GM23338 (cell line): ENCODE measurements around the gene HGD. TPM values are rescaled to one million over a fixed set of nuclear protein-coding genes. Genes with fewer than 3 reads are reported as not detected.

Source experiments
- ATAC-seq: fragments of 200-7000 bp; cut with Tn5 transposase; 3 replicates; pipeline ENCODE4 v1.9.1; 2020
- DNase-seq: peaks from one replicate; pipeline ENCODE4 v3.0.0-alpha.2; 2015; ENCODE audit warnings: low spot score
- H2AFZ ChIP-seq: fragments of 200-600 bp; sonication (generic); 2 replicates; pipeline ENCODE4 v1.8.0; 2016; ENCODE audit warnings: antibody characterized with exemption, mild to moderate bottlenecking, moderate library complexity
- H3F3A ChIP-seq: fragments of 200-600 bp; sonication (generic); replicated peaks from 2 replicates; pipeline ENCODE4 v1.8.0; 2017; ENCODE audit warnings: antibody characterized with exemption, mixed run types, low read depth
- H3K27ac ChIP-seq: fragments of 200-600 bp; sonication (generic); 2 replicates; pipeline ENCODE4 v1.6.1; 2016; ENCODE audit warnings: low read depth
- H3K27me3 ChIP-seq: fragments of 200-600 bp; sonication (generic); 2 replicates; pipeline ENCODE4 v1.8.0; 2016; ENCODE audit warnings: mild to moderate bottlenecking, mixed run types, moderate library complexity; ENCODE audit not compliant: insufficient read depth
- H3K36me3 ChIP-seq: fragments of 200-600 bp; sonication (generic); 2 replicates; pipeline ENCODE4 v1.8.0; 2016; ENCODE audit warnings: mild to moderate bottlenecking; ENCODE audit not compliant: insufficient read depth
- H3K4me1 ChIP-seq: fragments of 200-600 bp; sonication (generic); 2 replicates; pipeline ENCODE4 v1.8.0; 2016; ENCODE audit warnings: mild to moderate bottlenecking, moderate library complexity; ENCODE audit not compliant: insufficient read depth
- H3K4me2 ChIP-seq: fragments of 200-600 bp; sonication (generic); 2 replicates; pipeline ENCODE4 v1.7.1; 2017; ENCODE audit warnings: mixed run types
- H3K4me3 ChIP-seq: fragments of 200-600 bp; sonication (generic); 2 replicates; pipeline ENCODE4 v1.6.1; 2016; ENCODE audit warnings: mixed run types
- H3K79me2 ChIP-seq: fragments of 200-600 bp; sonication (generic); replicated peaks from 2 replicates; pipeline ENCODE4 v1.8.0; 2017; ENCODE audit warnings: mild to moderate bottlenecking; ENCODE audit not compliant: insufficient read depth
- H3K9me2 ChIP-seq: fragments of 200-600 bp; sonication (generic); 2 replicates; pipeline ENCODE4 v1.8.0; 2017; ENCODE audit not compliant: insufficient read depth
- H4K20me1 ChIP-seq: fragments of 200-600 bp; sonication (generic); replicated peaks from 2 replicates; pipeline ENCODE4 v1.8.0; 2017; ENCODE audit warnings: mild to moderate bottlenecking; ENCODE audit not compliant: insufficient read depth
- H3K27ac Mint-ChIP-seq: 2 replicates; pipeline ENCODE4 v1.8.0; 2020; ENCODE audit warnings: inconsistent platforms, mild to moderate bottlenecking, moderate library complexity, mixed read lengths
- H3K27me3 Mint-ChIP-seq: 3 replicates; pipeline ENCODE4 v1.8.0; 2022; ENCODE audit warnings: low read depth, mild to moderate bottlenecking, moderate library complexity, mixed read lengths, inconsistent platforms; ENCODE audit not compliant: insufficient read depth, poor library complexity
- H3K36me3 Mint-ChIP-seq: 3 replicates; pipeline ENCODE4 v1.8.0; 2021; ENCODE audit warnings: low read depth, mild to moderate bottlenecking, inconsistent platforms, moderate library complexity, mixed read lengths
- H3K4me1 Mint-ChIP-seq: 3 replicates; pipeline ENCODE4 v1.8.0; 2020; ENCODE audit warnings: mild to moderate bottlenecking, inconsistent platforms, mixed read lengths
- H3K4me3 Mint-ChIP-seq: 3 replicates; pipeline ENCODE4 v1.8.0; 2021; ENCODE audit warnings: moderate library complexity, mild to moderate bottlenecking, inconsistent platforms, mixed read lengths
- H3K9me3 Mint-ChIP-seq: 3 replicates; pipeline ENCODE4 v1.8.0; 2020; ENCODE audit warnings: moderate library complexity, mild to moderate bottlenecking, inconsistent platforms, mixed read lengths
- CREB1 ChIP-seq: fragments of 250-450 bp; sonication (Bioruptor Pico); IDR thresholded peaks from 2 replicates; pipeline ENCODE4 v1.5.0; 2020; ENCODE audit warnings: low read depth, mild to moderate bottlenecking, moderate library complexity
- EZH2 ChIP-seq: fragments of 200-600 bp; sonication (generic); IDR thresholded peaks from one replicate; pipeline ENCODE4 v1.8.0; 2017; ENCODE audit warnings: antibody characterized with exemption, mild to moderate bottlenecking, low read depth; ENCODE audit not compliant: unreplicated experiment
- EZH2phosphoT487 ChIP-seq: fragments of 200-600 bp; sonication (generic); IDR thresholded peaks from one replicate; pipeline ENCODE4 v1.8.1; 2018; ENCODE audit warnings: antibody characterized with exemption; ENCODE audit not compliant: unreplicated experiment
- JUNB ChIP-seq: IDR thresholded peaks from one replicate; pipeline ENCODE4 v1.6.1; 2016; ENCODE audit warnings: antibody characterized with exemption; ENCODE audit not compliant: unreplicated experiment
- NANOG ChIP-seq: IDR thresholded peaks from 2 replicates; pipeline ENCODE4 v1.6.1; 2016; ENCODE audit warnings: antibody characterized with exemption, borderline replicate concordance
- POLR2AphosphoS5 ChIP-seq: IDR thresholded peaks from 2 replicates; pipeline ENCODE4 v1.6.1; 2016; ENCODE audit warnings: antibody characterized with exemption, low read depth
- ZNF114 ChIP-seq: fragments of 250-450 bp; sonication (Bioruptor Pico); IDR thresholded peaks from 2 replicates; pipeline ENCODE4 v1.5.0; 2020; ENCODE audit warnings: mild to moderate bottlenecking, moderate library complexity
- ZNF331 ChIP-seq: fragments of 250-450 bp; sonication (Bioruptor Pico); IDR thresholded peaks from 2 replicates; pipeline ENCODE4 v1.5.0; 2020; ENCODE audit warnings: low read depth, mild to moderate bottlenecking, moderate library complexity
- polyA plus RNA-seq: library from polyadenylated mRNA; unstranded; fragments of >200 nt; fragmentation: Nextera tagmentation; extraction: Ambion mirVana; gene quantifications from 2 replicates; pipeline ENCODE4 v1.2.1, GENCODE V29; 2016
- total RNA-seq: library from RNA; depleted of rRNA; stranded (reverse); fragments of >200 nt; shearing (Covaris generic); gene quantifications from 2 replicates; pipeline ENCODE4 v1.2.3, GENCODE V29; 2014
- TF ChIP-seq, protein P1 (sequence below): fragments of 250-450 bp; sonication (Bioruptor Pico); IDR thresholded peaks from 2 replicates; pipeline ENCODE4 v1.5.0; 2020; ENCODE audit warnings: mild to moderate bottlenecking, moderate library complexity
- TF ChIP-seq, protein P2 (sequence below): IDR thresholded peaks from one replicate; pipeline ENCODE4 v1.6.1; 2018; ENCODE audit warnings: antibody characterized with exemption; ENCODE audit not compliant: unreplicated experiment
- TF ChIP-seq, protein P3 (sequence below): IDR thresholded peaks from 2 replicates; pipeline ENCODE4 v1.6.1; 2016; ENCODE audit warnings: antibody characterized with exemption
- TF ChIP-seq, protein P4 (sequence below), 2 experiments: fragments of 200-600 bp in 1 of 2; sonication (generic) in 1 of 2; conservative IDR thresholded peaks; 2 replicates each; pipeline versions ENCODE4 v1.5.1 to v1.6.1; 2016 to 2017; ENCODE audit warnings: antibody characterized with exemption in 2 of 2, low read depth in 2 of 2, mild to moderate bottlenecking in 2 of 2, moderate library complexity in 1 of 2

HGD gene
- total and polyA plus RNA-seq, 2 experiments from 2014 or later = not detected

DNA sequence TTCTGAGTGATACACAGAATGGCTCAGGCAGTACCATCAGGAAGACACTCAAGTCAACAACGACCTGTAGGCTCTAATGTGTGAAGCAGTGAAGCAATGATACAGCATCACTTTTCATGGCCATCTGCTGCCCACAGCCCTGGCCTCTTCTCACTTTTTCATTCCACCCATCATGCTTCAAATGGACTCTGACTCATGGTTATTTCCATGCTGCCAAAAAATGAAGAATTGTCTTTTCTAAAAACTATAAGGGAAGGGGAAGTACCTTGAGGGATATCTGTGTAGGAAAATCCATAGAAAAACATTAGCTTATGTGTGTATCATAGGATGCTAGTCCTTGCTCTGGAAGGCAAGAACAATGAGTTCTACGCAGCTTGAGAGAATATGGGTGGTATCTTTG lies 11.5 kb downstream of the HGD start:
- Mint-ChIP-seq H3K9me3 (no peaks in the 10 kb centered on the region), H3K4me1 (peaks cover 27% of the 10 kb centered on the region), H3K4me3 (no peak overlapping the region), H3K27ac (no peak overlapping the region), H3K27me3 (no peaks in the 10 kb centered on the region), H3K36me3 (peaks cover 3% of the 10 kb centered on the region; the same call in 1 of the 3 replicates)
- H2AFZ ChIP-seq = no peak overlapping the region
- H3K36me3 ChIP-seq = no peaks in the 10 kb centered on the region
- no peaks in the 10 kb centered on the region for H3K27me3 ChIP-seq
- no peak overlapping the region for H3K4me2 ChIP-seq
- H3K9me2 ChIP-seq = peaks cover 8% of the 10 kb centered on the region; the same call in 1 of the 2 replicates
- no peak overlapping the region for H3K4me3 ChIP-seq
- no peaks in the 10 kb centered on the region for H3K79me2 ChIP-seq
- ATAC-seq = no peak
- H4K20me1 ChIP-seq = no peaks in the 10 kb centered on the region
- no peak overlapping the region for H3K27ac ChIP-seq
- TF ChIP-seq ZNF114 (CRISPR knock-in tag) = no peak
- no peak for TF ChIP-seq EZH2phosphoT487
- TF ChIP-seq, protein P1, sequence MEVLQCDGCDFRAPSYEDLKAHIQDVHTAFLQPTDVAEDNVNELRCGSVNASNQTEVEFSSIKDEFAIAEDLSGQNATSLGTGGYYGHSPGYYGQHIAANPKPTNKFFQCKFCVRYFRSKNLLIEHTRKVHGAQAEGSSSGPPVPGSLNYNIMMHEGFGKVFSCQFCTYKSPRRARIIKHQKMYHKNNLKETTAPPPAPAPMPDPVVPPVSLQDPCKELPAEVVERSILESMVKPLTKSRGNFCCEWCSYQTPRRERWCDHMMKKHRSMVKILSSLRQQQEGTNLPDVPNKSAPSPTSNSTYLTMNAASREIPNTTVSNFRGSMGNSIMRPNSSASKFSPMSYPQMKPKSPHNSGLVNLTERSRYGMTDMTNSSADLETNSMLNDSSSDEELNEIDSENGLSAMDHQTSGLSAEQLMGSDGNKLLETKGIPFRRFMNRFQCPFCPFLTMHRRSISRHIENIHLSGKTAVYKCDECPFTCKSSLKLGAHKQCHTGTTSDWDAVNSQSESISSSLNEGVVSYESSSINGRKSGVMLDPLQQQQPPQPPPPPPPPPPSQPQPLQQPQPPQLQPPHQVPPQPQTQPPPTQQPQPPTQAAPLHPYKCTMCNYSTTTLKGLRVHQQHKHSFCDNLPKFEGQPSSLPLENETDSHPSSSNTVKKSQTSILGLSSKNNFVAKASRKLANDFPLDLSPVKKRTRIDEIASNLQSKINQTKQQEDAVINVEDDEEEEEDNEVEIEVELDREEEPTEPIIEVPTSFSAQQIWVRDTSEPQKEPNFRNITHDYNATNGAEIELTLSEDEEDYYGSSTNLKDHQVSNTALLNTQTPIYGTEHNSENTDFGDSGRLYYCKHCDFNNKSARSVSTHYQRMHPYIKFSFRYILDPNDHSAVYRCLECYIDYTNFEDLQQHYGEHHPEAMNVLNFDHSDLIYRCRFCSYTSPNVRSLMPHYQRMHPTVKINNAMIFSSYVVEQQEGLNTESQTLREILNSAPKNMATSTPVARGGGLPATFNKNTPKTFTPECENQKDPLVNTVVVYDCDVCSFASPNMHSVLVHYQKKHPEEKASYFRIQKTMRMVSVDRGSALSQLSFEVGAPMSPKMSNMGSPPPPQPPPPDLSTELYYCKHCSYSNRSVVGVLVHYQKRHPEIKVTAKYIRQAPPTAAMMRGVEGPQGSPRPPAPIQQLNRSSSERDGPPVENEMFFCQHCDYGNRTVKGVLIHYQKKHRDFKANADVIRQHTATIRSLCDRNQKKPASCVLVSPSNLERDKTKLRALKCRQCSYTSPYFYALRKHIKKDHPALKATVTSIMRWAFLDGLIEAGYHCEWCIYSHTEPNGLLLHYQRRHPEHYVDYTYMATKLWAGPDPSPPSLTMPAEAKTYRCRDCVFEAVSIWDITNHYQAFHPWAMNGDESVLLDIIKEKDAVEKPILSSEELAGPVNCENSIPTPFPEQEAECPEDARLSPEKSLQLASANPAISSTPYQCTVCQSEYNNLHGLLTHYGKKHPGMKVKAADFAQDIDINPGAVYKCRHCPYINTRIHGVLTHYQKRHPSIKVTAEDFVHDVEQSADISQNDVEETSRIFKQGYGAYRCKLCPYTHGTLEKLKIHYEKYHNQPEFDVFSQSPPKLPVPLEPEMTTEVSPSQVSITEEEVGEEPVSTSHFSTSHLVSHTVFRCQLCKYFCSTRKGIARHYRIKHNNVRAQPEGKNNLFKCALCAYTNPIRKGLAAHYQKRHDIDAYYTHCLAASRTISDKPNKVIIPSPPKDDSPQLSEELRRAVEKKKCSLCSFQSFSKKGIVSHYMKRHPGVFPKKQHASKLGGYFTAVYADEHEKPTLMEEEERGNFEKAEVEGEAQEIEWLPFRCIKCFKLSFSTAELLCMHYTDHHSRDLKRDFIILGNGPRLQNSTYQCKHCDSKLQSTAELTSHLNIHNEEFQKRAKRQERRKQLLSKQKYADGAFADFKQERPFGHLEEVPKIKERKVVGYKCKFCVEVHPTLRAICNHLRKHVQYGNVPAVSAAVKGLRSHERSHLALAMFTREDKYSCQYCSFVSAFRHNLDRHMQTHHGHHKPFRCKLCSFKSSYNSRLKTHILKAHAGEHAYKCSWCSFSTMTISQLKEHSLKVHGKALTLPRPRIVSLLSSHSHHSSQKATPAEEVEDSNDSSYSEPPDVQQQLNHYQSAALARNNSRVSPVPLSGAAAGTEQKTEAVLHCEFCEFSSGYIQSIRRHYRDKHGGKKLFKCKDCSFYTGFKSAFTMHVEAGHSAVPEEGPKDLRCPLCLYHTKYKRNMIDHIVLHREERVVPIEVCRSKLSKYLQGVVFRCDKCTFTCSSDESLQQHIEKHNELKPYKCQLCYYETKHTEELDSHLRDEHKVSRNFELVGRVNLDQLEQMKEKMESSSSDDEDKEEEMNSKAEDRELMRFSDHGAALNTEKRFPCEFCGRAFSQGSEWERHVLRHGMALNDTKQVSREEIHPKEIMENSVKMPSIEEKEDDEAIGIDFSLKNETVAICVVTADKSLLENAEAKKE (CRISPR knock-in tag) = no peak
- TF ChIP-seq CREB1 = no peak
- no peak for TF ChIP-seq POLR2AphosphoS5
- TF ChIP-seq, protein P2, sequence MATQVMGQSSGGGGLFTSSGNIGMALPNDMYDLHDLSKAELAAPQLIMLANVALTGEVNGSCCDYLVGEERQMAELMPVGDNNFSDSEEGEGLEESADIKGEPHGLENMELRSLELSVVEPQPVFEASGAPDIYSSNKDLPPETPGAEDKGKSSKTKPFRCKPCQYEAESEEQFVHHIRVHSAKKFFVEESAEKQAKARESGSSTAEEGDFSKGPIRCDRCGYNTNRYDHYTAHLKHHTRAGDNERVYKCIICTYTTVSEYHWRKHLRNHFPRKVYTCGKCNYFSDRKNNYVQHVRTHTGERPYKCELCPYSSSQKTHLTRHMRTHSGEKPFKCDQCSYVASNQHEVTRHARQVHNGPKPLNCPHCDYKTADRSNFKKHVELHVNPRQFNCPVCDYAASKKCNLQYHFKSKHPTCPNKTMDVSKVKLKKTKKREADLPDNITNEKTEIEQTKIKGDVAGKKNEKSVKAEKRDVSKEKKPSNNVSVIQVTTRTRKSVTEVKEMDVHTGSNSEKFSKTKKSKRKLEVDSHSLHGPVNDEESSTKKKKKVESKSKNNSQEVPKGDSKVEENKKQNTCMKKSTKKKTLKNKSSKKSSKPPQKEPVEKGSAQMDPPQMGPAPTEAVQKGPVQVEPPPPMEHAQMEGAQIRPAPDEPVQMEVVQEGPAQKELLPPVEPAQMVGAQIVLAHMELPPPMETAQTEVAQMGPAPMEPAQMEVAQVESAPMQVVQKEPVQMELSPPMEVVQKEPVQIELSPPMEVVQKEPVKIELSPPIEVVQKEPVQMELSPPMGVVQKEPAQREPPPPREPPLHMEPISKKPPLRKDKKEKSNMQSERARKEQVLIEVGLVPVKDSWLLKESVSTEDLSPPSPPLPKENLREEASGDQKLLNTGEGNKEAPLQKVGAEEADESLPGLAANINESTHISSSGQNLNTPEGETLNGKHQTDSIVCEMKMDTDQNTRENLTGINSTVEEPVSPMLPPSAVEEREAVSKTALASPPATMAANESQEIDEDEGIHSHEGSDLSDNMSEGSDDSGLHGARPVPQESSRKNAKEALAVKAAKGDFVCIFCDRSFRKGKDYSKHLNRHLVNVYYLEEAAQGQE = no peak
- no peak for TF ChIP-seq ZNF331
- TF ChIP-seq, protein P3, sequence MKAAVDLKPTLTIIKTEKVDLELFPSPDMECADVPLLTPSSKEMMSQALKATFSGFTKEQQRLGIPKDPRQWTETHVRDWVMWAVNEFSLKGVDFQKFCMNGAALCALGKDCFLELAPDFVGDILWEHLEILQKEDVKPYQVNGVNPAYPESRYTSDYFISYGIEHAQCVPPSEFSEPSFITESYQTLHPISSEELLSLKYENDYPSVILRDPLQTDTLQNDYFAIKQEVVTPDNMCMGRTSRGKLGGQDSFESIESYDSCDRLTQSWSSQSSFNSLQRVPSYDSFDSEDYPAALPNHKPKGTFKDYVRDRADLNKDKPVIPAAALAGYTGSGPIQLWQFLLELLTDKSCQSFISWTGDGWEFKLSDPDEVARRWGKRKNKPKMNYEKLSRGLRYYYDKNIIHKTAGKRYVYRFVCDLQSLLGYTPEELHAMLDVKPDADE = no peak
- TF ChIP-seq JUNB = no peak
- TF ChIP-seq NANOG = no peak
- TF ChIP-seq, protein P4, sequence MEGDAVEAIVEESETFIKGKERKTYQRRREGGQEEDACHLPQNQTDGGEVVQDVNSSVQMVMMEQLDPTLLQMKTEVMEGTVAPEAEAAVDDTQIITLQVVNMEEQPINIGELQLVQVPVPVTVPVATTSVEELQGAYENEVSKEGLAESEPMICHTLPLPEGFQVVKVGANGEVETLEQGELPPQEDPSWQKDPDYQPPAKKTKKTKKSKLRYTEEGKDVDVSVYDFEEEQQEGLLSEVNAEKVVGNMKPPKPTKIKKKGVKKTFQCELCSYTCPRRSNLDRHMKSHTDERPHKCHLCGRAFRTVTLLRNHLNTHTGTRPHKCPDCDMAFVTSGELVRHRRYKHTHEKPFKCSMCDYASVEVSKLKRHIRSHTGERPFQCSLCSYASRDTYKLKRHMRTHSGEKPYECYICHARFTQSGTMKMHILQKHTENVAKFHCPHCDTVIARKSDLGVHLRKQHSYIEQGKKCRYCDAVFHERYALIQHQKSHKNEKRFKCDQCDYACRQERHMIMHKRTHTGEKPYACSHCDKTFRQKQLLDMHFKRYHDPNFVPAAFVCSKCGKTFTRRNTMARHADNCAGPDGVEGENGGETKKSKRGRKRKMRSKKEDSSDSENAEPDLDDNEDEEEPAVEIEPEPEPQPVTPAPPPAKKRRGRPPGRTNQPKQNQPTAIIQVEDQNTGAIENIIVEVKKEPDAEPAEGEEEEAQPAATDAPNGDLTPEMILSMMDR (conservative IDR thresholded peaks at IDR 0.05; ENCODE audit: low read depth in 2 of 2) = no peak
- TF ChIP-seq EZH2 = no peak
- H3F3A ChIP-seq = no peaks in the 10 kb centered on the region
- peaks cover 6% of the 10 kb centered on the region; the same call in 1 of the 2 replicates for H3K4me1 ChIP-seq
- DNase-seq = no peak
